Keratinocyte (primary cell): ENCODE data around the gene MIR17HG. TPM values are rescaled to one million over a fixed set of nuclear protein-coding genes. Genes with fewer than 3 reads are reported as not detected.
A peak's percentile ranks its signal among the peaks of the same experiment; 100 is the strongest.

Source experiments
- DNase-seq: peaks from one replicate; pipeline ENCODE4 v3.0.0-alpha.2; 2011; ENCODE audit warnings: low read depth, missing footprints, low spot score
- FAIRE-seq: peaks from 2 replicates; lab custom pipeline; 2011; peaks lifted over from hg19 to GRCh38; lab: Jason Lieb, UNC
- H2AFZ ChIP-seq: 2 replicates; pipeline ENCODE4 v1.6.0; 2012; ENCODE audit warnings: low read length, control low read depth, inconsistent platforms; ENCODE audit not compliant: control insufficient read depth
- H3K27ac ChIP-seq: 2 replicates; pipeline ENCODE4 v1.5.1; 2011; ENCODE audit warnings: low read length; ENCODE audit not compliant: control insufficient read depth, insufficient read depth
- H3K27me3 ChIP-seq: 3 replicates; pipeline ENCODE4 v1.6.0; 2011; ENCODE audit warnings: low read length; ENCODE audit not compliant: control insufficient read depth, insufficient read depth; ENCODE audit errors: extremely low read depth
- H3K36me3 ChIP-seq, 2 experiments: 2 replicates in 1 of 2; 3 replicates in 1 of 2; pipeline ENCODE4 v1.5.1; 2011; ENCODE audit warnings: low read length in 2 of 2, mild to moderate bottlenecking in 1 of 2; ENCODE audit not compliant: control insufficient read depth in 2 of 2, insufficient read depth in 2 of 2; ENCODE audit errors: extremely low read depth in 1 of 2
- H3K4me1 ChIP-seq: 3 replicates; pipeline ENCODE4 v1.5.1; 2011; ENCODE audit warnings: low read length; ENCODE audit not compliant: control insufficient read depth, insufficient read depth; ENCODE audit errors: extremely low read depth
- H3K4me2 ChIP-seq: 3 replicates; pipeline ENCODE4 v1.6.0; 2011; ENCODE audit warnings: low read depth, low read length; ENCODE audit not compliant: control insufficient read depth, insufficient read depth; ENCODE audit errors: extremely low read depth
- H3K4me3 ChIP-seq, 3 experiments: fragments of 200-600 bp in 1 of 3; sonication (generic) in 1 of 3; 2 replicates in 2 of 3; 3 replicates in 1 of 3; pipeline ENCODE4 v1.5.1; 2011 to 2016; ENCODE audit warnings: low read length in 3 of 3, mild to moderate bottlenecking in 3 of 3, control low read depth in 2 of 3, inconsistent platforms in 1 of 3, low read depth in 1 of 3, mixed read lengths in 1 of 3, mixed run types in 1 of 3, moderate library complexity in 1 of 3; ENCODE audit not compliant: control insufficient read depth in 2 of 3, insufficient read depth in 2 of 3; ENCODE audit errors: extremely low read depth in 1 of 3
- H3K79me2 ChIP-seq: 2 replicates; pipeline ENCODE4 v1.6.0; 2012; ENCODE audit warnings: low read length; ENCODE audit not compliant: control insufficient read depth, insufficient read depth
- H3K9ac ChIP-seq: 3 replicates; pipeline ENCODE4 v1.6.0; 2011; ENCODE audit warnings: low read length; ENCODE audit not compliant: control insufficient read depth, insufficient read depth; ENCODE audit errors: extremely low read depth
- H3K9me1 ChIP-seq: 3 replicates; pipeline ENCODE4 v1.6.0; 2011; ENCODE audit warnings: low read length; ENCODE audit not compliant: control insufficient read depth, insufficient read depth; ENCODE audit errors: extremely low read depth
- H3K9me3 ChIP-seq: 2 replicates; pipeline ENCODE4 v1.5.1; 2012; ENCODE audit warnings: low read depth, low read length; ENCODE audit not compliant: control insufficient read depth
- H4K20me1 ChIP-seq: 3 replicates; pipeline ENCODE4 v1.6.0; 2011; ENCODE audit warnings: low read length; ENCODE audit not compliant: control insufficient read depth, insufficient read depth; ENCODE audit errors: extremely low read depth
- EZH2 ChIP-seq: IDR thresholded peaks from one replicate; pipeline ENCODE4 v1.6.1; 2012; ENCODE audit warnings: inconsistent platforms, mild to moderate bottlenecking, low read length, moderate library complexity
- dilution Hi-C: fragments of 300-500 bp; cut with MboI; formaldehyde crosslinking; loops from one replicate; pipeline ENCODE4 v1.7.0; 2020; ENCODE audit warnings: low sequenced_read_pairs; ENCODE audit not compliant: extremely low pct_ligation_motif_present
- polyA plus RNA-seq, 5 experiments: library from polyadenylated mRNA; depleted of rRNA in 3 of 5; stranded (reverse) in 3 of 5; stranded (forward) in 1 of 5; unstranded in 1 of 5; fragments of >200 nt; gene quantifications; 1 replicate in 1 of 5; 2 replicates in 3 of 5; 3 replicates in 1 of 5; pipeline versions ENCODE4 v1.2.1 to v1.2.3, GENCODE V29; 2011 to 2012; ENCODE audit warnings: missing spikeins in 2 of 5, low read depth in 1 of 5, low replicate concordance in 1 of 5
- TF ChIP-seq, protein P1 (sequence below), 3 experiments: IDR thresholded peaks in 1 of 3; conservative IDR thresholded peaks in 1 of 3; optimal IDR thresholded peaks in 1 of 3; 2 replicates in 2 of 3; 3 replicates in 1 of 3; pipeline versions ENCODE3 to v1.5.1; 2011; ENCODE audit warnings: low read length in 3 of 3, mild to moderate bottlenecking in 3 of 3, moderate library complexity in 2 of 3, control low read depth in 1 of 3, inconsistent platforms in 1 of 3; ENCODE audit not compliant: insufficient read depth in 2 of 3; ENCODE audit errors: extremely low read depth in 1 of 3

The MIR17HG gene
- polyA plus RNA-seq, 1 donor (not counting 4 experiments of a cell fraction or from before 2014, with no cell fraction given) = 2.9 TPM

DNA sequence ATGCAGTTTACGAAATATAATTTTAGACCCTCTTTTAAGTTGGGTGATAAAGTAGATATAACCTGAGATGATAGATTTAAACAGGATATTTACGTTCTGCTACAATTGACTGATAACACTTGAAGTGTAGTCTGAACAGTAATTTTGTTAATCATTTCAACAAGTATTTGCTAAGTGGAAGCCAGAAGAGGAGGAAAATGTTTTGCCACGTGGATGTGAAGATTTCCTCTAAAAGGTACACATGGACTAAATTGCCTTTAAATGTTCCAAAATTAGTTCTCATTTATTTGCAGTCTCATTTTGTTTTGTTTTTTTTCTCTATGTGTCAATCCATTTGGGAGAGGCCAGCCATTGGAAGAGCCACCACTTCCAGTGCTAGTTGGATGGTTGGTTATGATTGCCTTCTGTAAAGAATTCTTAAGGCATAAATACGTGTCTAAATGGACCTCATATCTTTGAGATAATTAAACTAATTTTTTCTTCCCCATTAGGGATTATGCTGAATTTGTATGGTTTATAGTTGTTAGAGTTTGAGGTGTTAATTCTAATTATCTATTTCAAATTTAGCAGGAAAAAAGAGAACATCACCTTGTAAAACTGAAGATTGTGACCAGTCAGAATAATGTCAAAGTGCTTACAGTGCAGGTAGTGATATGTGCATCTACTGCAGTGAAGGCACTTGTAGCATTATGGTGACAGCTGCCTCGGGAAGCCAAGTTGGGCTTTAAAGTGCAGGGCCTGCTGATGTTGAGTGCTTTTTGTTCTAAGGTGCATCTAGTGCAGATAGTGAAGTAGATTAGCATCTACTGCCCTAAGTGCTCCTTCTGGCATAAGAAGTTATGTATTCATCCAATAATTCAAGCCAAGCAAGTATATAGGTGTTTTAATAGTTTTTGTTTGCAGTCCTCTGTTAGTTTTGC, 2.8 kb downstream of the MIR17HG start:
- H3K9me1 ChIP-seq = no peaks in the 10 kb centered on the region
- TF ChIP-seq EZH2 = no peak
- TF ChIP-seq, protein P1, sequence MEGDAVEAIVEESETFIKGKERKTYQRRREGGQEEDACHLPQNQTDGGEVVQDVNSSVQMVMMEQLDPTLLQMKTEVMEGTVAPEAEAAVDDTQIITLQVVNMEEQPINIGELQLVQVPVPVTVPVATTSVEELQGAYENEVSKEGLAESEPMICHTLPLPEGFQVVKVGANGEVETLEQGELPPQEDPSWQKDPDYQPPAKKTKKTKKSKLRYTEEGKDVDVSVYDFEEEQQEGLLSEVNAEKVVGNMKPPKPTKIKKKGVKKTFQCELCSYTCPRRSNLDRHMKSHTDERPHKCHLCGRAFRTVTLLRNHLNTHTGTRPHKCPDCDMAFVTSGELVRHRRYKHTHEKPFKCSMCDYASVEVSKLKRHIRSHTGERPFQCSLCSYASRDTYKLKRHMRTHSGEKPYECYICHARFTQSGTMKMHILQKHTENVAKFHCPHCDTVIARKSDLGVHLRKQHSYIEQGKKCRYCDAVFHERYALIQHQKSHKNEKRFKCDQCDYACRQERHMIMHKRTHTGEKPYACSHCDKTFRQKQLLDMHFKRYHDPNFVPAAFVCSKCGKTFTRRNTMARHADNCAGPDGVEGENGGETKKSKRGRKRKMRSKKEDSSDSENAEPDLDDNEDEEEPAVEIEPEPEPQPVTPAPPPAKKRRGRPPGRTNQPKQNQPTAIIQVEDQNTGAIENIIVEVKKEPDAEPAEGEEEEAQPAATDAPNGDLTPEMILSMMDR (optimal IDR thresholded peaks at IDR 0.05 in 1 of 3, IDR thresholded peaks at IDR 0.05 in 1 of 3, conservative IDR thresholded peaks at IDR 0.05 in 1 of 3; ENCODE audit: extremely low read depth in 1 of 3, insufficient read depth in 2 of 3, low read length in 3 of 3) = no peak
- peak overlapping the region; percentile 55 to 93 (median 92) for H3K4me3 ChIP-seq
- no peaks in the 10 kb centered on the region for H3K27me3 ChIP-seq
- no peak overlapping the region for H2AFZ ChIP-seq
- dilution Hi-C loops = no loop called here
- FAIRE-seq = no peak
- peaks cover 39% of the 10 kb centered on the region for H3K79me2 ChIP-seq
- peak overlapping the region; percentile 88 for H3K4me2 ChIP-seq
- H3K9me3 ChIP-seq = no peaks in the 10 kb centered on the region
- peaks cover 10% of the 10 kb centered on the region for H4K20me1 ChIP-seq
- DNase-seq = no peak
- peaks cover 8 to 45% of the 10 kb centered on the region in 2 experiments for H3K36me3 ChIP-seq
- peaks cover 21% of the 10 kb centered on the region for H3K4me1 ChIP-seq
- peak overlapping the region; percentile 76 for H3K27ac ChIP-seq
- H3K9ac ChIP-seq = peak overlapping the region; percentile 90

DNA sequence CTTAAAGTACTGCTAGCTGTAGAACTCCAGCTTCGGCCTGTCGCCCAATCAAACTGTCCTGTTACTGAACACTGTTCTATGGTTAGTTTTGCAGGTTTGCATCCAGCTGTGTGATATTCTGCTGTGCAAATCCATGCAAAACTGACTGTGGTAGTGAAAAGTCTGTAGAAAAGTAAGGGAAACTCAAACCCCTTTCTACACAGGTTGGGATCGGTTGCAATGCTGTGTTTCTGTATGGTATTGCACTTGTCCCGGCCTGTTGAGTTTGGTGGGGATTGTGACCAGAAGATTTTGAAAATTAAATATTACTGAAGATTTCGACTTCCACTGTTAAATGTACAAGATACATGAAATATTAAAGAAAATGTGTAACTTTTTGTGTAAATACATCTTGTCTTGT, 3.6 kb downstream of the MIR17HG start:
- no peaks in the 10 kb centered on the region for H3K9me1 ChIP-seq
- no peaks in the 10 kb centered on the region for H3K27me3 ChIP-seq
- peaks cover 39% of the 10 kb centered on the region for H3K79me2 ChIP-seq
- dilution Hi-C loops = no loop called here
- DNase-seq = no peak
- H4K20me1 ChIP-seq = peaks cover 10% of the 10 kb centered on the region
- peaks cover 21% of the 10 kb centered on the region for H3K4me1 ChIP-seq
- no peaks in the 10 kb centered on the region for H3K9me3 ChIP-seq
- no peak for FAIRE-seq
- peak overlapping the region in 2 of 3 experiments; percentile 25 to 55 for H3K4me3 ChIP-seq
- H2AFZ ChIP-seq = no peak overlapping the region
- no peak overlapping the region for H3K9ac ChIP-seq
- TF ChIP-seq EZH2 = no peak
- TF ChIP-seq, protein P1 (optimal IDR thresholded peaks at IDR 0.05 in 1 of 3, IDR thresholded peaks at IDR 0.05 in 1 of 3, conservative IDR thresholded peaks at IDR 0.05 in 1 of 3; ENCODE audit: extremely low read depth in 1 of 3, insufficient read depth in 2 of 3, low read length in 3 of 3) = no peak
- H3K27ac ChIP-seq = no peak overlapping the region
- peak overlapping the region; percentile 88 for H3K4me2 ChIP-seq
- peaks cover 8 to 51% of the 10 kb centered on the region in 2 experiments for H3K36me3 ChIP-seq
